ENCODE measurements around the gene FHIT.

DNA sequence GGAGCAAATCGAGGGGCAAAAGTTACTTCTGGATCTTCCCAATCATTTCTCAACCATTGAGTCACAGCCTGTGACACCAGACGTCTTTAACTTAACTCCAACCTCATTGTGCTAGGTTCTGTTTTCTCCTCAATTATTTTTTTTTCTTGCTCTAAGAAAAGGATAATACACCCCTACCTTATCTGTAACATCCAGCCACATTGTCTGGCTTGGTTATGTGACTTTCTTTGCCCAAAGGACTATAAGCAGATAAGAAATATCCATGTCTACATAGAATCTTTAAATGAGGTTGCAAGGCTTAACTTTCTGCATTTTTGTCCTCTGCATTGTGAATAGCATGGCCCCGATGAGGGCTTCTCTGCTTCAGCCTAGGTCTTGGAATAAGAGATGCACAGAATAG is 1419.0 kb downstream of the FHIT start:
- TF ChIP-seq EZH2 (IDR thresholded peaks at IDR 0.05; ENCODE audit: borderline replicate concordance, control insufficient read depth, low read depth, low read length): no peak
- no peak for TF ChIP-seq ZSCAN29 (IDR thresholded peaks at IDR 0.05)
- no peak for TF ChIP-seq SPI1 (IDR thresholded peaks at IDR 0.05; ENCODE audit: borderline replicate concordance, insufficient read depth, low read depth, low read length)
- TF ChIP-seq SMAD1 (IDR thresholded peaks at IDR 0.05; ENCODE audit: low read depth, partially characterized antibody): no peak
- no peak for TF ChIP-seq MXI1 (IDR thresholded peaks at IDR 0.05; ENCODE audit: low read depth, low read length)
- TF ChIP-seq, protein P1, sequence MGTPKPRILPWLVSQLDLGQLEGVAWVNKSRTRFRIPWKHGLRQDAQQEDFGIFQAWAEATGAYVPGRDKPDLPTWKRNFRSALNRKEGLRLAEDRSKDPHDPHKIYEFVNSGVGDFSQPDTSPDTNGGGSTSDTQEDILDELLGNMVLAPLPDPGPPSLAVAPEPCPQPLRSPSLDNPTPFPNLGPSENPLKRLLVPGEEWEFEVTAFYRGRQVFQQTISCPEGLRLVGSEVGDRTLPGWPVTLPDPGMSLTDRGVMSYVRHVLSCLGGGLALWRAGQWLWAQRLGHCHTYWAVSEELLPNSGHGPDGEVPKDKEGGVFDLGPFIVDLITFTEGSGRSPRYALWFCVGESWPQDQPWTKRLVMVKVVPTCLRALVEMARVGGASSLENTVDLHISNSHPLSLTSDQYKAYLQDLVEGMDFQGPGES (IDR thresholded peaks at IDR 0.05): no peak
- no peak for TF ChIP-seq CBFB (IDR thresholded peaks at IDR 0.05; ENCODE audit: low read depth)
